Ascending aorta (tissue), 2 donors: Measurements from ENCODE around the gene POC1B. TPM values are rescaled to one million over a fixed set of nuclear protein-coding genes. Genes with fewer than 3 reads are reported as not detected.

ENCODE experiments used
- DNase-seq, 2 donors: peaks; one replicate each; pipeline ENCODE4 v3.0.0-alpha.2; 2019; ENCODE audit warnings: low spot score in 2 of 2
- H3K27ac ChIP-seq, 2 donors: fragments of 200-600 bp; sonication (generic); one replicate each; pipeline ENCODE4 v1.5.1; 2016 to 2017; ENCODE audit warnings: mild to moderate bottlenecking in 1 of 2
- H3K27me3 ChIP-seq: fragments of 200-600 bp; sonication (generic); one replicate; pipeline ENCODE4 v1.5.1; 2017
- H3K36me3 ChIP-seq, 2 donors: fragments of 200-600 bp; sonication (generic); one replicate each; pipeline ENCODE4 v1.5.1; 2016
- H3K4me1 ChIP-seq, 2 donors: fragments of 200-600 bp; sonication (generic); one replicate each; pipeline ENCODE4 v1.5.1; 2016 to 2017; ENCODE audit warnings: mild to moderate bottlenecking in 1 of 2
- H3K4me3 ChIP-seq, 2 donors: fragments of 200-600 bp; sonication (generic); one replicate each; pipeline ENCODE4 v1.5.1; 2016 to 2017; ENCODE audit warnings: mild to moderate bottlenecking in 1 of 2
- H3K9me3 ChIP-seq, 2 donors: fragments of 200-600 bp; sonication (generic); one replicate each; pipeline ENCODE4 v1.5.1; 2016
- CTCF ChIP-seq, 3 experiments: fragments of 200-600 bp in 2 of 3; fragments of 450-650 bp in 1 of 3; sonication (generic) in 2 of 3; IDR thresholded peaks; one replicate each; pipeline ENCODE4 v1.5.1; 2016 to 2019; ENCODE audit warnings: antibody characterized with exemption in 3 of 3, mild to moderate bottlenecking in 1 of 3, moderate library complexity in 1 of 3
- intact Hi-C: fragments of 100-400 bp; cut with DNase I; formaldehyde crosslinking; loops from one replicate; pipeline ENCODE4 v1.15.1; 2023
- total RNA-seq: library from RNA; depleted of rRNA; stranded (reverse); fragments of >200 nt; gene quantifications from one replicate; pipeline ENCODE4 v1.1.0, GENCODE V29; 2016

POC1B gene
- total RNA-seq, 1 donor from 2014 or later, result 15.8 TPM

GRCh38 chr12:89414851-89415250 is 111.0 kb downstream of the POC1B start:
- Histone ChIP-seq H3K27me3 (no peaks in the 10 kb centered on the region), H3K4me3 (no peak overlapping the region), H3K9me3 (no peaks in the 10 kb centered on the region), H3K27ac (no peak overlapping the region), H3K36me3 (no peaks in the 10 kb centered on the region), H3K4me1 (peaks cover 0 to 3% of the 10 kb centered on the region in 2 donors)
- intact Hi-C loops, result no loop called here
- no peak for DNase-seq
- TF ChIP-seq CTCF (IDR thresholded peaks at IDR 0.05), result no peak

GRCh38 chr12:89414322-89414721 is 111.5 kb downstream of the POC1B start:
- TF ChIP-seq CTCF (IDR thresholded peaks at IDR 0.05), result no peak
- Histone ChIP-seq H3K36me3 (no peaks in the 10 kb centered on the region), H3K4me3 (no peak overlapping the region), H3K27me3 (no peaks in the 10 kb centered on the region), H3K4me1 (peaks cover 0 to 3% of the 10 kb centered on the region in 2 donors), H3K27ac (no peak overlapping the region), H3K9me3 (no peaks in the 10 kb centered on the region)
- intact Hi-C loops, result no loop called here
- DNase-seq, result no peak

DNA sequence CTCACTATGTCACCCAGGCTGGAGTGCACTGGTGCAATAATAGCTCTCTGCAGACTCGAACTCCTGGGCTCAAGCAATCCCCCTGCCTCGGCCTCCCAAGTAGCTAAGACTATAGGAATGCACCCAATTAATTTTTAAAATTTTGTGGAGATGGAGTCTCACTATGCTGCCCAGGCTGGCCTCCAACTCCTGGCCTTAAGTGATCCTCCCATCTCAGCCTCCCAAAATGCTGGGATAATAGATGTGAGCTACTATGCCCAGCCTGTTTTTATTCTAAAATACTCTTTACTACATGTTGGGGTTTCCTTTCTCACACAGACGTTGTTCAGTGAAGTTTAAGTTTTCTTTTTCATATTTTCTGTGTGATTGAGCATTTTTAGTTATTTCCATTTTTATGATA is 112.6 kb downstream of the POC1B start:
- no peak for TF ChIP-seq CTCF (IDR thresholded peaks at IDR 0.05)
- no peaks in the 10 kb centered on the region for H3K27me3 ChIP-seq
- DNase-seq, result no peak
- intact Hi-C loops, result no loop called here
- no peaks in the 10 kb centered on the region for H3K9me3 ChIP-seq
- no peak overlapping the region for H3K4me3 ChIP-seq
- H3K27ac ChIP-seq, result no peak overlapping the region
- no peaks in the 10 kb centered on the region for H3K36me3 ChIP-seq
- peaks cover 0 to 3% of the 10 kb centered on the region in 2 donors for H3K4me1 ChIP-seq

- no peaks in the 10 kb centered on the region for H3K27me3 ChIP-seq
- intact Hi-C loops, result no loop called here
- no peak for TF ChIP-seq CTCF (IDR thresholded peaks at IDR 0.05)
- H3K4me3 ChIP-seq, result no peak overlapping the region
- no peaks in the 10 kb centered on the region for H3K36me3 ChIP-seq
- H3K4me1 ChIP-seq, result peaks cover 0 to 3% of the 10 kb centered on the region in 2 donors
- H3K27ac ChIP-seq, result no peak overlapping the region
- no peak for DNase-seq
- no peaks in the 10 kb centered on the region for H3K9me3 ChIP-seq
Measured at GRCh38 chr12:89412665-89413064, 113.2 kb downstream of the POC1B start.

DNA sequence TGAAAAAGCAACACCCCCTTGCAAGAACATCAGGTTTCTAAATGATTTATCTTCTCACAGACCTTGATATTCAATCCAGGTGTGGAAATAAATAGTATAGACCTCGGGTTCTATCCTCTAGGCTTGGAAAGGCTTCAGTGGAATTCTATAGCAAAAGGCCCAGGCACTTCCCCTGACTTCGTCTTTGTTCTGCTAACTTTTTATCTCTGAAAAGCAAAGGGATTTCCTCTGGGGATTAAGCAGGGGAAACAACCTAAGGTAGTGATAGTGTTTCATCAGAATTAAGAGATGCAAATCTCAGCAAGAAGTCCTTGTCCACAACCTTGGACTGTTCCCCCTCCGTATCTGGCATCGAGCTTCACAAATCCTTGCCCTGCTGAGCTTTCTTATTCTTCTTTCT is 114.0 kb downstream of the POC1B start:
- no peaks in the 10 kb centered on the region for H3K9me3 ChIP-seq
- intact Hi-C loops, result no loop called here
- no peaks in the 10 kb centered on the region for H3K36me3 ChIP-seq
- no peak overlapping the region for H3K4me3 ChIP-seq
- no peaks in the 10 kb centered on the region for H3K27me3 ChIP-seq
- H3K4me1 ChIP-seq, result peaks cover 0 to under 1% of the 10 kb centered on the region in 2 donors
- no peak overlapping the region for H3K27ac ChIP-seq
- DNase-seq, result no peak
- TF ChIP-seq CTCF (IDR thresholded peaks at IDR 0.05), result no peak

- no peaks in the 10 kb centered on the region for H3K36me3 ChIP-seq
- H3K27ac ChIP-seq, result no peak overlapping the region
- intact Hi-C loops, result no loop called here
- DNase-seq, result no peak
- TF ChIP-seq CTCF (IDR thresholded peaks at IDR 0.05), result no peak
- no peaks in the 10 kb centered on the region for H3K9me3 ChIP-seq
- H3K4me3 ChIP-seq, result no peak overlapping the region
- H3K27me3 ChIP-seq, result no peaks in the 10 kb centered on the region
- H3K4me1 ChIP-seq, result no peaks in the 10 kb centered on the region
Measured at GRCh38 chr12:89411234-89411633, 114.6 kb downstream of the POC1B start.
